BJ (cell line): ENCODE results near the gene RIMBP2. TPM values are rescaled to one million over a fixed set of nuclear protein-coding genes. Genes with fewer than 3 reads are reported as not detected.
"Not testable (repeated sequence)": the region's sequence is repeated elsewhere in the genome, so short reads cannot be mapped to it uniquely, and the experiment has no call there.

Source experiments
- CTCF ChIA-PET: fragments of 350-600 bp; formaldehyde crosslinking; extraction: SDS; loops from one replicate; lab custom pipeline; 2021; ENCODE audit warnings: antibody characterized with exemption, inconsistent platforms; lab: Yijun Ruan, JAX
- POLR2A ChIA-PET: fragments of 300-600 bp; sonication (Branson Sonifier 250); formaldehyde crosslinking; extraction: SDS; loops from one replicate; lab custom pipeline; 2021; ENCODE audit warnings: antibody characterized with exemption; lab: Charles Lee
- DNase-seq: peaks from one replicate; pipeline ENCODE4 v3.0.0-alpha.2; 2011; ENCODE audit warnings: low read depth
- H3K27me3 ChIP-seq: 2 replicates; pipeline ENCODE4 v1.6.0; 2011; ENCODE audit warnings: low read length; ENCODE audit not compliant: control insufficient read depth, insufficient read depth
- H3K36me3 ChIP-seq: 2 replicates; pipeline ENCODE4 v1.5.1; 2011; ENCODE audit warnings: low read length; ENCODE audit not compliant: control insufficient read depth, insufficient read depth
- H3K4me3 ChIP-seq: 2 replicates; pipeline ENCODE4 v1.5.1; 2011; ENCODE audit warnings: low read depth, mild to moderate bottlenecking, control low read depth, low read length
- CTCF ChIP-seq: IDR thresholded peaks from 2 replicates; pipeline ENCODE4 v1.5.1; 2011; ENCODE audit warnings: low read depth, mild to moderate bottlenecking, control low read depth, inconsistent platforms, low read length, moderate library complexity; ENCODE audit not compliant: insufficient read depth
- polyA plus RNA-seq: library from polyadenylated mRNA; depleted of rRNA; stranded (reverse); fragments of >200 nt; gene quantifications from 2 replicates; pipeline ENCODE4 v1.2.3, GENCODE V29; 2011

RIMBP2 gene
- polyA plus RNA-seq, 1 experiment: 0.05 TPM

DNA sequence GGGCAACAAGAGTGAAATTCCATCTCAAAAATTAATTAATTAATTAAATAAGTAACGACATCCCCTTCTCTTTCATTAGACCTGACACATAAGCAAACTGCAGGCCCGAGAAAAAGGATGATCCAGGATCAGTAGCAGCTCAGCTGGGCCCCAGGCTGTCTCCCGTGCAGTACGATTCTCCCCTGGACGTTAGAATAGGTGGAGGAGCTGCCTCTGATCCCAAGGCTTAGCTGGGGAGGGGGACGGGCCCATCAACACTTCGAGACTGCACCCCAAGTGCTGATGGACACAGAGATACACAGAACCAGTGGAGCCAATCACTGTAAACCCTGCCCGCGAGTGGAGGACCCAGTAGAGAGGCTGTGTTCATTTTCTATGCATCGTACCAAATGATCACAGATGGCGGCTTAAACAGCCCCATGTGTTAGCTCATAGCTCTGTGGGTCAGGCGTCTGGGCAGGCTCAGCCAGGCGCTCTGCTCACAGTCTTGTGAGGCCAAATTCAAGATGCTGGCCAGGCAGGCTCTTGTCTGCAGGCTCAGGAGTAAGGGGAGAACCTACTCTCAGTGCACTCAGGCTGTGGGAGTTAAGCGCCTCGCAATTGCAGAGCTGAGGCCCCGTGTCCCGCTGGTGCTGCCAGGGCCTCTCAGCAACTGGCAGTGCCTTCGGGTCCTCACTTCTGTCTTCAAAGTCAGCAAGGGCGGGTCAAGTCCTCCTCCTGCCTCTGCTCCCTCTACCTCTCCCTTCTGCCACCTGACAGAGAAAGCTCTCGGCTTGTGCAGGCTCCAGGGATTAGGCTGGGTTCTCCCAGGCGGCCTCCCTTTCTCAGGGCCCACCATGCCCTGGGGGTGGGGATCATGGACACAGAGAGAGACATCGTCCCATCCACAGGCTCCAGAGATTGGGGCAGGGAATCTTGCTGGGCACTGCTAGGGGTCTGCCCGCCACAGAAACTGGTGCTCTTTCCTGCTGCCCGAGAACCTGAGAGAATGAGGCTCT is 26.4 kb downstream of the RIMBP2 start:
- no peaks in the 10 kb centered on the region for H3K36me3 ChIP-seq
- TF ChIP-seq CTCF: no peak
- no peak overlapping the region for H3K4me3 ChIP-seq
- H3K27me3 ChIP-seq: no peaks in the 10 kb centered on the region
- CTCF ChIA-PET: no interaction called here
- POLR2A ChIA-PET: no interaction called here
- no peak for DNase-seq

GRCh38 chr12:130688999-130689398 is 27.1 kb downstream of the RIMBP2 start:
- DNase-seq, H3K4me3 ChIP-seq, POLR2A ChIA-PET, H3K36me3 ChIP-seq, CTCF ChIA-PET, H3K27me3 ChIP-seq: not testable (repeated sequence)

DNA sequence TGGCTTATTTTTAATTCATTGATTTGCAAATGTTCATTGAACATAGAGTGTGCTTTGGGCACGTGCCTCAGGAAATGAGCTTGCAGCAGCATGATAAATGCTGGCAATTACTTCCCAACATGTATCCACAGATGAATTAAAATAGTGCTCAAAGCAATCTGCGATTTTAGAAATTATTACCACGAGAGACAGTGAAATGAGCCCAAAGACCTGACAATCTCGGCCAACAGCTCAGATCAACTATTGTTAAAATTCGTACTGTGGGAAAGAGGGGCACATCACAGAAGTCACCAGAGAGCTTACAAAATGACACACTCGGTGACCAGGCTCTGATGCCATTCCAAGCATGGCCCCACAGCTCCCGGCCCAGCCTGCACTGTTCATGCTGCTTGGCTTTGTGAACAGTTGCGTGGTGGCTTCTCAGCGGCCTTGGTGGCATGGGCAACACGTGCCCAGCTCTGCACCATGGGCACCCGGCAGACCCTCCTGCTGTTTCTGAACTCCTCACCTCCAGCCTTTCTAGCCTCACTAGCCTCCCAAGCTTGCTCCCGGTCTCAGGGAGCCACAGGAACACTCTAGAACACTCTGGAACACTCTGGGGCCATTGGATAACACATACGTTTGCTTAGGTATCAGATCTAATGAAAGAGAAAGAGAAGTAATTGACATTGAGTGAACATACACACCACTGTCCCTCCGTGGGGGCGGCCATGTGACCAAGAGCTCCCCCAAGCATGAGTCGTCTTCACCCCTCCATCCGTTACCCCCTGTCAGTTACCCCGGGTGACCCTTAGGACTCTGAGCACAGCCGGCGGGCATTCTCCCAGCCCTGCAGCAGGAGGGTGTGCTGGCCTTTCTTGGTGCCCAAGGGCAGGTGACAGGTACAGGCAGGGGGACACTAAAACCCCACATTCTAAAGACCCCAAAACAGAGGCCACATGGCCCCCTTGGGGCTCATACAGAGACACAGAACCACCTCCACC is 28.0 kb downstream of the RIMBP2 start:
- DNase-seq: no peak
- Histone ChIP-seq H3K36me3 (no peaks in the 10 kb centered on the region), H3K27me3 (no peaks in the 10 kb centered on the region), H3K4me3 (no peak overlapping the region)
- no peak for TF ChIP-seq CTCF
- ChIA-PET CTCF (no interaction called here), POLR2A (no interaction called here)

DNA sequence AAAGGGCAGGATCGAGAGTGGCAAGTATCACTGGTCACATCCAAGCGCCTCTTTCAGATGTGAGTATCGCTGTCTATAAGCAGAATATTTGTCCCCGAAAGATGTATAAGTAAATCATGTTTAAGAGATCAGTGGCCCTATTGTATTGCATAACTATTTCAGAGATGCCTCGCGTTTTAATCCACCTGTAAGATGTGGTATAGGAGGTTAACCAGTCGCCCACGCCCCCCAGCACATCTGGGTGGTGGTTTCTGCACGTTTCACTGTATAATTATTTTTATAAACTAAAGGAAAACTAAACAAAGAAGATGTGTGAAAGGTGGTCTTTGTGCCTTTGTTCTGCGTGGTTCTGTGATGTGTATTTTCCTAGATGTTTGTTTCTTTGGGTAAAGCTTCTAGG is 28.9 kb downstream of the RIMBP2 start:
- H3K36me3 ChIP-seq: no peaks in the 10 kb centered on the region
- no peak for TF ChIP-seq CTCF
- CTCF ChIA-PET: no interaction called here
- POLR2A ChIA-PET: no interaction called here
- no peak overlapping the region for H3K4me3 ChIP-seq
- DNase-seq: no peak
- H3K27me3 ChIP-seq: no peaks in the 10 kb centered on the region

GRCh38 chr12:130686511-130686991 is 29.5 kb downstream of the RIMBP2 start:
- H3K27me3 ChIP-seq: no peaks in the 10 kb centered on the region
- no peaks in the 10 kb centered on the region for H3K36me3 ChIP-seq
- ChIA-PET CTCF (no interaction called here), POLR2A (no interaction called here)
- DNase-seq: no peak
- TF ChIP-seq CTCF: no peak
- no peak overlapping the region for H3K4me3 ChIP-seq
